Measurements from ENCODE around the gene SAAL1.
A peak's percentile ranks its signal among the peaks of the same experiment; 100 is the strongest.

GRCh38 chr11:18105802-18106574 is at the start of gene SAAL1:
- TF ChIP-seq CTCF (IDR thresholded peaks at IDR 0.05) (peak; percentile 37 to 75 (median 58)), POLR2A (IDR thresholded peaks at IDR 0.05) (peak in 1 of 4 donors; percentile 37)
